ENCODE data around the gene SULT1C2. TPM values are rescaled to one million over a fixed set of nuclear protein-coding genes. Genes with fewer than 3 reads are reported as not detected.
A peak's percentile ranks its signal among the peaks of the same experiment; 100 is the strongest.

The SULT1C2 gene
- total RNA-seq, 1 donor from 2014 or later = 4.3 TPM

GRCh38 chr2:108257757-108258331 lies 30.9 kb upstream of the SULT1C2 start:
- H3K4me3 ChIP-seq (ENCODE audit: low read depth, low read length) = no peak overlapping the region
- TF ChIP-seq CTCF (conservative IDR thresholded peaks at IDR 0.05; ENCODE audit: low read depth, low read length) = no peak
- no peak for DNase-seq (ENCODE audit: low read depth)

- no peak for TF ChIP-seq CTCF (conservative IDR thresholded peaks at IDR 0.05; ENCODE audit: low read depth, low read length)
- no peak overlapping the region for H3K4me3 ChIP-seq (ENCODE audit: low read depth, low read length)
- no peak for DNase-seq (ENCODE audit: low read depth)
Observed at GRCh38 chr2:108260773-108261172, 27.9 kb upstream of the SULT1C2 start.

DNA sequence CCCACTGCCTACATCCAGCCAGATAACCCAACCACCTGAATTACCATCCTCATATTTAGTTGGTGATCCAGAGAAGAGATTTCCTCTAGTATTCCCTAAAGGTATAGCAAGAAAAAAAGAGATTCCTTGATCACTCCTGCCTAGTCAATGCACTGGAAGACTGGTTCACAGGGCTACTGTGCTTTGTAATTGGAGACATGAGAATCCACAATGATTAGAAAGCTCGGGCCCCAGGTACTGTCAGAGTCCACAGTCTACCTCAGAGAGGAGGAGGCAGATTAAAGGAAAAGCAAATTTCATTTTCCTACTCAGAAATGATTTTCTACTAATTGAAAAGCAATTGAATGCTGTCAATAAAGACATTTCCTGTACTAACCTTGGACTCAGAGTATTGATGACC lies 26.7 kb upstream of the SULT1C2 start:
- no peak overlapping the region for H3K4me3 ChIP-seq (ENCODE audit: low read depth, low read length)
- TF ChIP-seq CTCF (conservative IDR thresholded peaks at IDR 0.05; ENCODE audit: low read depth, low read length) = no peak
- DNase-seq (ENCODE audit: low read depth) = no peak

GRCh38 chr2:108263401-108263800 lies 25.3 kb upstream of the SULT1C2 start:
- DNase-seq (ENCODE audit: low read depth) = no peak
- no peak overlapping the region for H3K4me3 ChIP-seq (ENCODE audit: low read depth, low read length)
- TF ChIP-seq CTCF (conservative IDR thresholded peaks at IDR 0.05; ENCODE audit: low read depth, low read length) = no peak

DNA sequence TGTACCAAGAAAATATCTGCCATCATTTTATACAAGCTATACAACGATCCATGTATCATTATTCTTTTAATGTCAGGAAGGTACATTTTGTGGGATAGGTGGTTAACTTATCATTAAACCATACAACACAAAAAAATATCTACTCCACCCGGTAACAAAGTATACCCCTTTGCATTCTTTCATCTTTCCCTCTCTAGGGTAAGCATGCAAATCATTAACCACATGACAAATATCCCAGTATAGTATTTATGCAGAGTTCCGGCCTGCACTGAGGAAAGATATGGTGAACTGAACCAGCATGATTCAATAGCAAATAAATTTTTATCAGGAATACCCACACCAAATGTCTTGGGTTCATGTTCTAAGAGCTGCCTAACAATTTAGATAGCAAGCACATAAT lies 22.5 kb upstream of the SULT1C2 start:
- no peak for TF ChIP-seq CTCF (conservative IDR thresholded peaks at IDR 0.05; ENCODE audit: low read depth, low read length)
- no peak overlapping the region for H3K4me3 ChIP-seq (ENCODE audit: low read depth, low read length)
- DNase-seq (ENCODE audit: low read depth) = no peak

DNA sequence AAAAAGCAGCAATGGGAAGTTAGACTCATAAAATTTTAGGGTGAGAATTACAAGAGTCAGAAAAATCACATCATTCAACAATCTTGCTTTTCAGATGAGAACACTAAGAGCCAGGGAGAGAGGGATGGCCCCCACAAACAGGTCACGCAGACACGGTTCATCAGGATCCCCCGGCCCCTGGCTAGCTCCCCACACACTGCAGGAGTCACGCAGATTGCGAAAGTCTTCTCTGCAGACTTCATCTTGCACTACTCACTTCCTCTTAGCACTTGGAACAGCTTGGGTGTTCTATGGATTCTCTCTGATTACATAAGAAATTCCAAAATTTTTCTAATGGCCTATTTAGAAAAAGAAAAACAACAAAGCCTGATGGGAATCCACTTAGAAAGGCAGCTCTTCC lies 21.6 kb upstream of the SULT1C2 start:
- H3K4me3 ChIP-seq (ENCODE audit: low read depth, low read length) = no peak overlapping the region
- peak; percentile 72 for DNase-seq (ENCODE audit: low read depth)
- no peak for TF ChIP-seq CTCF (conservative IDR thresholded peaks at IDR 0.05; ENCODE audit: low read depth, low read length)

DNA sequence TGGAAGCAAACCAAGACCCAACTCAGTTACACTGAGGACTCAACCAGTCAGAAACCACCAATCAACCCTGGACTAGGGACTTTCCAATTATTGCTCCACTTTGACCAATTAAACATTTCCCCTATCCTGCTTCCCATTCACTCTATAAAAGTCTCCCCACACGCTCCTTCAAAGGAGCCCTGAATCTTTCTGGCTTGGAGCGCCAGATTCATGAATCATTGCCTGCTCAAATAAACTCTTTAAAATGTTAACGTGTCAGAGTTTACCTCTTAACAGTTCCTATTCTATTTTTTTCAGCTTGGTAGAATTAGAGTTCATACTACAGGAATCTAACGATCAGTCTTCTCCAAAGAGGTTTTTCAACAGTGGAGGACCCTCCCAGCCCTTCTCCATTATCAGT lies 20.7 kb upstream of the SULT1C2 start:
- H3K4me3 ChIP-seq (ENCODE audit: low read depth, low read length) = no peak overlapping the region
- peak; percentile 94 for DNase-seq (ENCODE audit: low read depth)
- no peak for TF ChIP-seq CTCF (conservative IDR thresholded peaks at IDR 0.05; ENCODE audit: low read depth, low read length)
